ENCODE measurements around the gene PTPRG.
A peak's percentile ranks its signal among the peaks of the same experiment; 100 is the strongest.

PTPRG gene

DNA sequence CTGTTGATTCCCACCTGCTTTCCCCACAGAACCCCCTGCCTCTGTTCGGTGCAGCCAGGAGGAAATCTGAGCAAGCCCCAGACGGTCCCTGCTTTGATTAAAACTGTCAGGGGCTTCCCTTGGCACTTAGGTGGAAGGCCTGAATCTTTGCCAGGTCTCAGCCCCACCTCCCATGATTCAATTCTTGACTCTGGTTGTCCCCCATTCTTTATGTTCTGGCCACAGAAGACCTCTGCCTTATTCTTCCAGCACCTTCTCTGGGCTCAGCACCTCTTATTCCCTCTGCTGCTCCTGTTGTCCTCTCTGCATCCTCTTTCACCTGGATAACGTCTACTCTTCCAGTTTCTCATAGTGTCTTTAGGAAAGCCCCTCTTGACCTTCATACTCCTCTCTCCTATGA is 349.4 kb downstream of the PTPRG start:
- no peak for DNase-seq

DNA sequence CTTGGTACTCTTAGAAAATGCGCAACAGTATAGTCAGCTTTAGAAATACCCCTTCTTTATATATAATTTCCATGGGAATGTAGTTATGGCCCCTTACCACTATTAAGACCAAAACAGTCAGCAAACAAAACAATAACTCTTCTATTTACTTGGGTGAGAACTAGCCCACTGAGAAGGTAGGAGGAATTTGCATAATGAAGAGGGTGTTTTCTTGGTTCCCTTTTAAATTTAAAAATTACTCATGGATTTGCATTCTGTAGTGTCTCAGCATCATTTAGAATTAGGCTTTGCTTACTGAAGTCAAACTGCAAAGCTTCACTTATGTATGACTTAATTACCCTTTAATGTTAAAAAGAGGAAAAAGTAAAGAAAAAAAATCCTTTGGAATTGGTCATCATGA is 350.8 kb downstream of the PTPRG start:
- no peak for DNase-seq

DNA sequence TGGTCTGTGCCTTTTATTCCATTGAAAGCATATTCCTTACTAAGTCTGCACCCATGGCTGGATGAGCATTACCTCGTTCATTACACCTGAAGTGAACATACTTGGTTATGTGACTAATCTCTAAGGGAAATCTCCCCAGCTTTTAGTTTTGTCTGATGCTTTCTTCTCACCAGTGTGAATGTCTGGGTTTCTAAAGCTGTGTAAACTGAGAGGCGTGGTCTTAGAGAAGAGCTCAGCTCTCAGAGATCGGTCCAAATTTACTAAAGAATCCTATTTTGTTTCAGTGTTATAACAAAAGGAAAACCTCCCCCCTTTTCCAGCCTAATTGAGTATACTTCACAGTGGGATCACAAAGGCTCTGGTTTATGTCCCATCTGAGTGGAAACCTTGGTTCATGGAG is 352.3 kb downstream of the PTPRG start:
- no peak for DNase-seq

DNA sequence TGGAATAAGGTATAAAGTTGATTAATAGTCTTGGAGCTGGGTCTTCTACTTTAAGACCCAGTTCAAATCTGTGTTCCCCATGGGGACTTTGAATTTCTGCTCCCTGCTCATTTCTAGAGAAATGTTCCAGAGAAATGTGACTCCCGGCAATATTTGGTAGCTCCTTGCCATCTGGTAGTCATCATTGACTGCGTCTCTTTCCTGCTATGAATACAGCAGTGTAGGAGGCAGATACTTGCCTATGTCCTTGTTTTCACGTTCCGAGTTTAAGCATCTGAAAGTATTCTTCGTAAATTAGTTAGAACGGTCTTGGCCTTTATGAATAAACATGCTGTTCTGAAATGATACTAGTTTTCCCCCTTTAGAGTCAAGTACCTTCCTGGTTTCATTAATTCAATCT is 352.9 kb downstream of the PTPRG start:
- DNase-seq: no peak

DNA sequence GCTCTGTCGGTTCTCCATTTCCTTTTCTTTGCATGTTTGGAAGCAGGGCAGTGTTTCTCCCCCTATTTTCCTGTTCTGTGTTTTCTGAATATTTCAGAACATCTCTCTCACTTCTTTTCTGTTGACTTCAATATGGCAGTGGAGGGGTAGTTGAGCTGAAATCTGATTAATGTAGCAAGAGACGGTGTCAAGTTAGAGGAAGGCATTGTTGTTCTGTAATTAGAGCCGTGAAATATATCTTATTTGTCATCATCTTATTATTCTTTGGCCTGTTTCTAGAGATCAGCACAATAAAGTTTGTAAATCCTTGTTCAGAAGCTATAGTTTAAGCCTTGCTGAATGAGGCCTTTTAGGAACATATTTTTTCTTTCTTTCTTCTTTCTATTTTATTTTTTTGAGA is 353.9 kb downstream of the PTPRG start:
- no peak for DNase-seq

- DNase-seq: no peak
Measured at GRCh38 chr3:61919371-61919770, 358.0 kb downstream of the PTPRG start.

GRCh38 chr3:61922118-61922517 is 360.7 kb downstream of the PTPRG start:
- DNase-seq: no peak

DNA sequence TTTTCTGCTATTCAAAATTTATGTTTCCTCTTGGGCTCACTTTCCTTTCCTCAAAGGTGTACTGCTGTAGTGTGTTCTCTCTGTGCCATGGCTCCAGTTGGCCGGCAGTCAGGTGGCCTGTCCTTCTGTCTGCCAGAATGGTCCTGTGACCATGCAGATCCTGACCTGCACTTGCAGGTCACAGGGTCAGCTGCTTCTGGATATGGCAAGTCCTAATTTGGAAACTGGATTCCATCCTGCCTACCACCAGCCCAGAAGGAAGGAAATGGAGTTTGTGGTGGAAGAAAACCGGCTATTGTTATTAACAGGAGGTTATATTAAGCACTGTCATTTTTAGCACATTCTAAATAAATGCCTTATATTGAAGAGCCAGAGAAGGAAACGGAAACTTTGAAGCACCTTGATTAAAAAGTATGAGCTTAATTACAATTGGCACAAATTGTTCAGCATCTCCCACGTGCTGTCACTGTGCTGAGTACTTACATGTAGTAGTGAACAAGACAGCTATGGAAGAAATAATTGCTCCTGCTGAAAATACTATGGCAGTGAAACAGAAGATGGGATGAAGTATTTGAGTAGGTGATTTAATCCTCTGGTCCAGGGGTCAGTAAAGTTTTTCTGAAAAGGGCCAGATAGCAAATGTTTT is 362.8 kb downstream of the PTPRG start:
- no peak for DNase-seq

GRCh38 chr3:61924991-61925390 is 363.6 kb downstream of the PTPRG start:
- DNase-seq: no peak

- DNase-seq: no peak
Measured at GRCh38 chr3:61925721-61926120, 364.4 kb downstream of the PTPRG start.

- no peak for DNase-seq
Measured at GRCh38 chr3:61926923-61927322, 365.6 kb downstream of the PTPRG start.

- DNase-seq: no peak
Measured at GRCh38 chr3:61927332-61927731, 366.0 kb downstream of the PTPRG start.

DNA sequence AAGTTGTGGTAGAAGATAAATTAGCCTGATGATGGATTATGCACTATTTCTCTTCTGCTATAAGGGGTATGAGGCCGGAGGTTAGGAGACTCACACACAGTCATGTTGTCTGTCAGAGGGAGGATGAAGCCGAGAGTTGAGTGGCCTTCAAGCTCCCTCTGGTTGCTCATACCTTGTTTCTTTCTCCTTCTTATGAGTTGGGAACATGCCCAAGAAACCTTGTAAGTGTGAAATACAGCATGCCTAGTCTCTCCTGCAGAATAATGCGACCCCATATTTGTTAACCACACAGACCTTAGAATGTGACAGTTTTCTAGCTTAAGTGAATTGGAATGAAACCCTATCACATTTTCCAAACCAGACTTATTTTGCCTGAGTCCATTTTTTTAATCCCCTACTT is 366.7 kb downstream of the PTPRG start:
- DNase-seq: no peak

DNA sequence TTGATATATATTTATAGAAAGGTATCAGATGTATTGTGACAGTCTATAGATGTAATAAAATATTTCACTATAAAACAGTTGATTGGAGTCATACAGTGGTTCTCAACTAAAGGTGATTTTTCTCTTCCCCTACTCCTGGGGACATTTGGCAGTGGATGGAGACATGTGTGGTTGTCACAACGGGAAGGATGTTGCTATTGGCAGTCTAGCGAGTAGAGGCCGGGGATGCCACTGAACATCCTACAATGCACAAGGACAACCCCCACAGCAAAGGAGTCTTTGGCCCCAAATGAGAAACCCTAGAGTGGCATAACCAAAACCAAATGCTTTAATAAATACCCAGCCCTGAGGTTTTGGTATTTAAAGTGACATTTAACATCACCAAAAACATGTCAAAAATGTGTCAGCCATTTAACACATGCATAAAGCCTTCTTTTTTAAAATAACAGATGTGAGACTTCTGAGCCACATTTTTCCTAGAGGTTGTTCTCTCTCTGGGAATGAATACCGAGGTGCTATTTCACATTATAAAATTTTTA is 367.5 kb downstream of the PTPRG start:
- DNase-seq: no peak

GRCh38 chr3:61929617-61930016 is 368.2 kb downstream of the PTPRG start:
- DNase-seq: no peak

DNA sequence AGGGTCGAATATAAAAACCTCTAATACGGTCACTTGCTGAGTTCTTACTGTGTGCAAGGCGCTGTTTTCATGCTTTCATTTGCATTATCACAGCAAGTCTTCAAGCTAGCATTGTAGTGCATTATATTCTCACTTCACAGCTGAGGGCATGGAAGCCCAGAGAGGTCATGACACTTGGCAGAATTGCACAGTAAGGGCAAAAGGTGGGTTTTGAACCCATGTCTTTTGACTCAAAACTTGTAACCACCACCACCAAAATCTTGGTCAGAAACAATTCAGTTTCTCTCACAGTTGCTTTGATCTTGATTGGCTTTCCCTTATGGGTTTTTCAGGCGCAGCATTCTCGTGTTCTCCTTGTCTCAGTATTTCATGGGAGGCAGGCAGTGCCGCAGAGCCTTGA is 371.1 kb downstream of the PTPRG start:
- DNase-seq: no peak

GRCh38 chr3:61933798-61934504 is 372.6 kb downstream of the PTPRG start:
- DNase-seq: no peak

GRCh38 chr3:61934505-61934871 is 373.1 kb downstream of the PTPRG start:
- no peak for DNase-seq

- DNase-seq: no peak
Measured at GRCh38 chr3:61935814-61936213, 374.4 kb downstream of the PTPRG start.

GRCh38 chr3:61936344-61936937 is 375.1 kb downstream of the PTPRG start:
- peak; percentile 8 for DNase-seq

DNA sequence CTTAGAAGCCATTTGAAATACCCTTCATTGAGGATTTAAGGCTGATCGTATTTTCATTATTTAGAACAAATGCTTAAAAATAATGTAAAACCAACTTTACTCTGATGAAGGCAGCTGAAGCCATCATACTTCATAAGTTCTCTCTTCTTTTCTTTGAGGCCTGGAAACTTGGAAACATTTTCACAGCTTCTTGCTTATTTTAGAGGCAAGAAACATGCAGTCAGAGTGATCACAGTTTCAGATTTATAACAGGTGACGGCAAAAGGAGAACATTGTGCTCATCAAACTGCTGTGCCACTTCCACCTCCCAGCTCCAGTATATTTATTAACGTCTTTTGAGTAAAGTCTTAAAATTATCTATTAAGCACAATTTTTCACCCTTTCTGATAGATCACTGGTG is 376.1 kb downstream of the PTPRG start:
- DNase-seq: no peak

GRCh38 chr3:61938878-61939549 is 377.6 kb downstream of the PTPRG start:
- DNase-seq: no peak

- DNase-seq: no peak
Measured at GRCh38 chr3:61940236-61940635, 378.9 kb downstream of the PTPRG start.

DNA sequence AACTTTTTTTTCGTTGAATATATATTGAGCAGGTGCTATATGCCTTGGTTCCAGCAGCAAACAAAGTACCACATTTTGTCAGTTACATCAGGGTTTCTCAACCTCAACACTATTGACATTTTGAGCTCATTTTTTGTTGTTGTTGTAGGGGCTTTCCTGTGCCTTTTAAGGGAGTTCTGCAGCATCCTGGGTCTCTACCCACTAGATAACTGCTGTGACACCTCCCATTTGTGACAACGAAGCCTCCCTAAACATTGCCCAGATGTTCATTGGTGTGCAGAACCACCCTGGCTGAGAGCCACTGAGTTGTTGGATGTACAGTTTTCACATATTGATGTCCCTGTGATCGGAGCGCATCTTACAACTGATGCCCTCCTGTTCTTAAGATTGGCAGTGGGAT is 382.6 kb downstream of the PTPRG start:
- DNase-seq: no peak
